ENCODE results near the gene RCOR1. TPM values are rescaled to one million over a fixed set of nuclear protein-coding genes. Genes with fewer than 3 reads are reported as not detected.

Gene RCOR1
- total RNA-seq, 4 donors from 2014 or later: 3.3 to 40.0 (median 19.7) TPM

GRCh38 chr14:102775855-102776760 lies 183.7 kb downstream of the RCOR1 start:
- TF ChIP-seq, protein P1, sequence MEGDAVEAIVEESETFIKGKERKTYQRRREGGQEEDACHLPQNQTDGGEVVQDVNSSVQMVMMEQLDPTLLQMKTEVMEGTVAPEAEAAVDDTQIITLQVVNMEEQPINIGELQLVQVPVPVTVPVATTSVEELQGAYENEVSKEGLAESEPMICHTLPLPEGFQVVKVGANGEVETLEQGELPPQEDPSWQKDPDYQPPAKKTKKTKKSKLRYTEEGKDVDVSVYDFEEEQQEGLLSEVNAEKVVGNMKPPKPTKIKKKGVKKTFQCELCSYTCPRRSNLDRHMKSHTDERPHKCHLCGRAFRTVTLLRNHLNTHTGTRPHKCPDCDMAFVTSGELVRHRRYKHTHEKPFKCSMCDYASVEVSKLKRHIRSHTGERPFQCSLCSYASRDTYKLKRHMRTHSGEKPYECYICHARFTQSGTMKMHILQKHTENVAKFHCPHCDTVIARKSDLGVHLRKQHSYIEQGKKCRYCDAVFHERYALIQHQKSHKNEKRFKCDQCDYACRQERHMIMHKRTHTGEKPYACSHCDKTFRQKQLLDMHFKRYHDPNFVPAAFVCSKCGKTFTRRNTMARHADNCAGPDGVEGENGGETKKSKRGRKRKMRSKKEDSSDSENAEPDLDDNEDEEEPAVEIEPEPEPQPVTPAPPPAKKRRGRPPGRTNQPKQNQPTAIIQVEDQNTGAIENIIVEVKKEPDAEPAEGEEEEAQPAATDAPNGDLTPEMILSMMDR (IDR thresholded peaks at IDR 0.05): no peak
- no peak for TF ChIP-seq POLR2A (IDR thresholded peaks at IDR 0.05)
- Histone ChIP-seq H3K9me3 (no peaks in the 10 kb centered on the region), H3K36me3 (no peaks in the 10 kb centered on the region), H3K4me1 (no peaks in the 10 kb centered on the region), H3K4me3 (no peak overlapping the region), H3K27me3 (no peaks in the 10 kb centered on the region), H3K27ac (peak overlapping the region; percentile 71 to 78)
- DNase-seq: peak; percentile 32 to 34
- intact Hi-C loops (cut with DNase I; ENCODE audit: low total_unique reads): no loop called here

DNA sequence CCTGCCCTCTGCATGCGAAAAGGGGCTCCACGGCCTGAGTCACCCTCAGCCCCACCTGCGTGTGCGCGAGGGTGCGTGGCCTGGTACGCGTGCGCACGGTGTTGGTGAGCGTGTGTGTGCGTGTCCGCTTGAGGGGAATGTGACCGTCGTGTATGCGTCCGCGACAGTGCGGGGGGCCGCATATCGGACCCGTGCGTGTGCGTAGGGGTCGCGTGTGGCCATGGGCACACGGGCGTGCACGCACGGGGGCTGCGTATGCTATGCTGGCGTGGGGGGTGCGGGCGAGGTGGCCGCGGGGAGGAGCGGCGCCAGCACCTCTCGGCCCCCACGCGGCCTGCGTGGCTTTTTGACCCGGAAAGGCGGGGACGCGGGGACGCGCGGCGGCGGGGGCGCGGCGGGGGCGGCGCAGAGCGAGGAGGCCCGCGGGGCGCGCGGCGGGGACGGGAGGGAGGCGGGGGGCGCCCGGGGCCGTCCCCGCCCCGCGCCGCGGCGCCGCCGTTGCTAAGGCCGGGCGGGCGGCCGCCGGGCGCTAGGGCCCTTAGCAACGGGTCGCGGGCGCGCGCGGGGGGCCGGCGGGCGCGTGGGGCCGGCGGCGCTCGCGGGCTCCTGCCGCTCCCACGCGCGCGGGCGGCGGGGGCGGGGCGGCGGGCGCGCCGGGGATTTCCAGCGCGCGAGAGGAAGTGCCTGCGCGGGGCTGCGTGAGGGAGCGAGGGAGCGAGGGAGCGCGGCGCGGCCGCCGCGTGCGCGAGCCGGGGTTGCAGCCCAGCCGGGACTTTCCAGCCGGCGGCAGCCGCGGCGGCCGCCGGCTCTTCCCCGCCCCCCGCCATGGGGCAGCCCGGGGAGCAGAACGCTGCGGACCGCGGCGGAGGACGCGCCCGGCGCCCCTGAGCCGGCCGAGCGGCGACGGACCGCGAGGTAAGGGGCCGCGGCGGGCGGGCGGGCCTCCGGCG lies 184.6 kb downstream of the RCOR1 start, which contains the start of gene TRAF3:
TRAF3 (plus strand) TSS at position 689 of the 950 bp plus-strand sequence. CDS start 92,753 bp downstream, outside the sequence.
- Histone ChIP-seq H3K27ac (peak within 1 kb of the TSS; percentile 71 to 90), H3K36me3 (no peaks in the 10 kb centered on the region), H3K9me3 (no peaks in the 10 kb centered on the region), H3K4me3 (peak within 1 kb of the TSS; percentile 26 to 97), H3K27me3 (no peaks in the 10 kb centered on the region), H3K4me1 (no peaks in the 10 kb centered on the region)
- DNase-seq: peak; percentile 49 to 69
- peak in 1 of 2 donors; percentile 9 for TF ChIP-seq POLR2A (IDR thresholded peaks at IDR 0.05)
- TF ChIP-seq, protein P1 (IDR thresholded peaks at IDR 0.05): no peak
- intact Hi-C loops (cut with DNase I; ENCODE audit: low total_unique reads): no loop called here

DNA sequence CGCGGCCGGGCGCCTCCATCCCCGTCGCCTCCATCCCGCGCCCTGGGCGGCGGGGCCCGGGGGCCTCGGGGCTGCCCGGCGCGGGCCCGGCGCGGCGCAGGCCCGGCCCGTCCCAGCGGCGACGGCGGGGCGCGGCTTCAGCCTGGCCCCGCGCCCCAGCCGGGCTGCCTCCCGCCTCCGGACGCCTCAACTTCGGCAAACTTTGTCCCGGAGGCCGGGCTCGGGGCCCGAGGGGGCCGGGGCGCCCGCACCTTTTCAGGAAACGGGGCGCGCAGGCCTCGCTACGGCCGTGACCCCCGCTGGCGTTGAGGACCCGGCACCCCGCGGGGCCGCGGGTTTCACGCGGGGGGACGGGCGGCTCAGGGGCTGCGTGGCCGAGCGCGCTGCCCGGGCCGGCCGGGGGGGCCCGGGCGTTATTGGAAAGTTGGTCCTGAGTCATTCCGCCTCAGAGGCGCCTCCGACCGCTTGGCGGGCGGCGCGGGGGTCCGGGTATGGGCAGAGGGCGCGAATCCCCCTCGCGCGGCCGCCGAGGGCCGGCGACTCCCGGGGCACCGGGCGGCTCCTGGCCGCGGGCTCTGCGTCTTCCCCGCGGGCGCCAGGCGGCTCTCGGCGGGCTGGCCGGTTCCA lies 185.4 kb downstream of the RCOR1 start:
- Histone ChIP-seq H3K4me1 (no peaks in the 10 kb centered on the region), H3K9me3 (no peaks in the 10 kb centered on the region), H3K27ac (peak overlapping the region; percentile 71 to 90), H3K36me3 (no peaks in the 10 kb centered on the region), H3K27me3 (no peaks in the 10 kb centered on the region), H3K4me3 (peak overlapping the region; percentile 26 to 97)
- intact Hi-C loops (cut with DNase I; ENCODE audit: low total_unique reads): no loop called here
- DNase-seq: peak in 1 of 2 donors; percentile 21
- no peak for TF ChIP-seq POLR2A (IDR thresholded peaks at IDR 0.05)
- TF ChIP-seq, protein P1 (IDR thresholded peaks at IDR 0.05): no peak

- intact Hi-C loops (cut with DNase I; ENCODE audit: low total_unique reads): no loop called here
- H3K4me1 ChIP-seq: no peaks in the 10 kb centered on the region
- DNase-seq: no peak
- H3K36me3 ChIP-seq: no peaks in the 10 kb centered on the region
- TF ChIP-seq, protein P1 (IDR thresholded peaks at IDR 0.05): no peak
- no peak for TF ChIP-seq POLR2A (IDR thresholded peaks at IDR 0.05)
- H3K4me3 ChIP-seq: peak overlapping the region; percentile 26 to 97
- H3K9me3 ChIP-seq: no peaks in the 10 kb centered on the region
- peak overlapping the region; percentile 71 to 90 for H3K27ac ChIP-seq
- no peaks in the 10 kb centered on the region for H3K27me3 ChIP-seq
These were observed 186.1 kb downstream of the RCOR1 start for GRCh38 chr14:102778338-102779083.
